GM12865 (cell line): ENCODE measurements around the gene VPS26B.
A peak's percentile ranks its signal among the peaks of the same experiment; 100 is the strongest.

ENCODE experiments used
- DNase-seq: peaks from one replicate; pipeline ENCODE4 v3.0.0; 2010; ENCODE audit warnings: low read depth
- H3K4me3 ChIP-seq: 2 replicates; pipeline ENCODE4 v1.5.1; 2011; ENCODE audit warnings: mild to moderate bottlenecking, low read depth, low read length, control low read depth
- TF ChIP-seq, protein P1 (sequence below): IDR thresholded peaks from 2 replicates; pipeline ENCODE4 v1.5.1; 2011; ENCODE audit warnings: low read length, control low read depth, low read depth, inconsistent platforms; ENCODE audit not compliant: insufficient read depth; ENCODE audit errors: missing control alignments

The VPS26B gene

GRCh38 chr11:134272381-134273316, 48.2 kb downstream of the VPS26B start:
- H3K4me3 ChIP-seq = no peak overlapping the region
- TF ChIP-seq, protein P1, sequence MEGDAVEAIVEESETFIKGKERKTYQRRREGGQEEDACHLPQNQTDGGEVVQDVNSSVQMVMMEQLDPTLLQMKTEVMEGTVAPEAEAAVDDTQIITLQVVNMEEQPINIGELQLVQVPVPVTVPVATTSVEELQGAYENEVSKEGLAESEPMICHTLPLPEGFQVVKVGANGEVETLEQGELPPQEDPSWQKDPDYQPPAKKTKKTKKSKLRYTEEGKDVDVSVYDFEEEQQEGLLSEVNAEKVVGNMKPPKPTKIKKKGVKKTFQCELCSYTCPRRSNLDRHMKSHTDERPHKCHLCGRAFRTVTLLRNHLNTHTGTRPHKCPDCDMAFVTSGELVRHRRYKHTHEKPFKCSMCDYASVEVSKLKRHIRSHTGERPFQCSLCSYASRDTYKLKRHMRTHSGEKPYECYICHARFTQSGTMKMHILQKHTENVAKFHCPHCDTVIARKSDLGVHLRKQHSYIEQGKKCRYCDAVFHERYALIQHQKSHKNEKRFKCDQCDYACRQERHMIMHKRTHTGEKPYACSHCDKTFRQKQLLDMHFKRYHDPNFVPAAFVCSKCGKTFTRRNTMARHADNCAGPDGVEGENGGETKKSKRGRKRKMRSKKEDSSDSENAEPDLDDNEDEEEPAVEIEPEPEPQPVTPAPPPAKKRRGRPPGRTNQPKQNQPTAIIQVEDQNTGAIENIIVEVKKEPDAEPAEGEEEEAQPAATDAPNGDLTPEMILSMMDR = no peak
- DNase-seq = no peak

DNA sequence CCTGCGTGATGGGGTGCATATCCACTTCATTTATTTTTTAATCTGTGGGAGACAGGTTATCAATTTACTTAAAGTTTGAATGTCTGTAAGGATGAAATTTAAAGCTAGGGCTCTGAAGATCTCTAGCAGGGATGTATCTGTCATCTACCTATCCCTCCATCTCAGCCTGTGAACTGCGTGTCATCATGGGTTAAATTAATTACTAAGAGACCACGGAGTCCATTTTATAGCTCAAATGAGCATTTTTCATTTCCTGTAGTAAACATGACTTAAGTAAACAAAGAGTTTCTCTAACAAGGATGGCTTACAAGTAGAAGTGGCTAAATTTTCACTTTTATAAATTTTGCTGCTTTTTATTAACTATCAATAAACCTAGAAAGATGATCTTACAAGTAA, 48.8 kb downstream of the VPS26B start:
- H3K4me3 ChIP-seq = no peak overlapping the region
- TF ChIP-seq, protein P1 = no peak
- no peak for DNase-seq

GRCh38 chr11:134275188-134275533, 50.7 kb downstream of the VPS26B start:
- H3K4me3 ChIP-seq = peak overlapping the region; percentile 47; the same call in 1 of the 2 replicates
- no peak for DNase-seq
- TF ChIP-seq, protein P1 = no peak

GRCh38 chr11:134275534-134276395, 51.3 kb downstream of the VPS26B start, which contains the start of gene GLB1L3:
Gene GLB1L3, plus strand, starts transcription at chr11:134276379. Its CDS starts 362 bp downstream, at chr11:134276741.
- TF ChIP-seq, protein P1 = peak; percentile 35
- DNase-seq = peak; percentile 45
- H3K4me3 ChIP-seq = peak within 1 kb of the TSS; percentile 47

DNA sequence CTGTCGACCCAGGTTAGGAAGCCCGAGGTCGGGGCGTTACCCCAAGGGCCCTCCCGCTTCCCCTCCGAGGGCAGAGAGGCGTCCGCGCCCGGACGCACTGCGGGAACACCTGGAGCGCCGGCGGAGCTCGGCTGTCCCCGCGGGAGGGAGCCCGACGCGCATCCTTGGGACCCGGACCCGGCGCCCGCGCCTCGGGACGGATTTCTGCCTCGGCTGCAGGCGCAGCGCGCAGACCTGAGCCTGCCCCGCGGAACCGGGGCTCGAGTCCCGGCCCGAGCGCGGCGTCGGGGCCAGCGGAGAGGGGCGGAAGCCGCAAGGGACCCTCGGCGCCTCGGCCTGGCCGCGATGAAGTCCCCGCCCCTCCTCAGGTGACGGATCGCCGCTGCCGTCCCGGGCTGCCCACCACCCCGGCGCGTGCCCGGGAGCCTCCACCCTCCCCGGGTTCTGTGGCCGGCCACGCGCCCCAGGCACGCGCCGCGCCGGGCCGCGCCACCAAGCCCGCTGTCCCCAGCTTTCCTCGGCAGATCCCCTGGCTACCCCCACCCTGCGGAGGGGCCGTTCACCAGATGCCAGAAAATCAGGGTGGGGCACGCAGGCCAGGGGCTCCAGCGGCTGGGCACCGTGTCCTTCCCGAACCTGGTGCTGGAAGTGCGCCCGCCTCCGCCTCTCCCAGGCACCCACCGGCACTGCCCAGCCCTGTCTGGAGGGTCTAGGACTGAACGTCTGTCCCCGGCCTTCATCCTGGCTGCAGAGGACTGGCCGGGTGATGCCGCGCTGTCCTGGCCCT, 52.1 kb downstream of the VPS26B start:
- TF ChIP-seq, protein P1 = no peak
- H3K4me3 ChIP-seq = no peak overlapping the region
- DNase-seq = no peak

- TF ChIP-seq, protein P1 = no peak
- no peak overlapping the region for H3K4me3 ChIP-seq
- no peak for DNase-seq
These were observed 52.9 kb downstream of the VPS26B start for GRCh38 chr11:134277183-134278001.
